GM12878 (cell line): ENCODE results near the gene DNAH3.

Source experiments
- CTCF ChIP-seq, 3 experiments: IDR thresholded peaks in 2 of 3; conservative IDR thresholded peaks in 1 of 3; 2 replicates each; pipeline ENCODE4 v1.5.1; 2011; ENCODE audit warnings: low read depth in 3 of 3, low read length in 3 of 3, mild to moderate bottlenecking in 3 of 3, control low read depth in 2 of 3, moderate library complexity in 2 of 3, inconsistent platforms in 1 of 3, mixed read lengths in 1 of 3; ENCODE audit not compliant: control insufficient read depth in 2 of 3, insufficient read depth in 1 of 3; ENCODE audit errors: extremely low read depth in 1 of 3
- EZH2 ChIP-seq: IDR thresholded peaks from 2 replicates; pipeline ENCODE4 v1.6.1; 2012; ENCODE audit warnings: low read depth, mild to moderate bottlenecking, control low read depth, inconsistent platforms, low read length, borderline replicate concordance; ENCODE audit not compliant: control insufficient read depth
- KDM1A ChIP-seq: fragments of 200-600 bp; sonication (generic); IDR thresholded peaks from 2 replicates; pipeline ENCODE4 v1.6.1; 2016; ENCODE audit warnings: borderline replicate concordance
- REST ChIP-seq: IDR thresholded peaks from 2 replicates; pipeline ENCODE4 v1.6.1; 2012; ENCODE audit warnings: mild to moderate bottlenecking, low read depth, low read length
- SP1 ChIP-seq: IDR thresholded peaks from one replicate; pipeline ENCODE4 v1.6.1; 2011; ENCODE audit warnings: low read depth, low read length
- ZNF24 ChIP-seq: fragments of 450-650 bp; IDR thresholded peaks from 2 replicates; pipeline ENCODE4 v1.6.1; 2017; ENCODE audit warnings: antibody characterized with exemption, mild to moderate bottlenecking

- TF ChIP-seq CTCF (IDR thresholded peaks at IDR 0.05 in 2 of 3, conservative IDR thresholded peaks at IDR 0.05 in 1 of 3; ENCODE audit: control insufficient read depth in 2 of 3, extremely low read depth in 1 of 3, insufficient read depth in 1 of 3, low read depth in 3 of 3, low read length in 3 of 3) (no peak), KDM1A (no peak), EZH2 (no peak), SP1 (no peak), ZNF24 (no peak), REST (no peak)
These were observed 29.6 kb downstream of the DNAH3 start for GRCh38 chr16:21120976-21121520.
